Tongue (tissue), 2 donors: Measurements from ENCODE around the gene SEPTIN8. TPM values are rescaled to one million over a fixed set of nuclear protein-coding genes. Genes with fewer than 3 reads are reported as not detected.

ENCODE experiments used
- DNase-seq: peaks from one replicate; pipeline ENCODE4 v3.0.0-alpha.2; 2015
- total RNA-seq: library from RNA; depleted of rRNA; stranded (reverse); fragments of >200 nt; gene quantifications from one replicate; pipeline ENCODE4 v1.2.3, GENCODE V29; 2014

Gene SEPTIN8
- total RNA-seq, 1 donor from 2014 or later = 43.5 TPM

GRCh38 chr5:132747616-132748440 is 29.2 kb downstream of the SEPTIN8 start:
- no peak for DNase-seq

DNA sequence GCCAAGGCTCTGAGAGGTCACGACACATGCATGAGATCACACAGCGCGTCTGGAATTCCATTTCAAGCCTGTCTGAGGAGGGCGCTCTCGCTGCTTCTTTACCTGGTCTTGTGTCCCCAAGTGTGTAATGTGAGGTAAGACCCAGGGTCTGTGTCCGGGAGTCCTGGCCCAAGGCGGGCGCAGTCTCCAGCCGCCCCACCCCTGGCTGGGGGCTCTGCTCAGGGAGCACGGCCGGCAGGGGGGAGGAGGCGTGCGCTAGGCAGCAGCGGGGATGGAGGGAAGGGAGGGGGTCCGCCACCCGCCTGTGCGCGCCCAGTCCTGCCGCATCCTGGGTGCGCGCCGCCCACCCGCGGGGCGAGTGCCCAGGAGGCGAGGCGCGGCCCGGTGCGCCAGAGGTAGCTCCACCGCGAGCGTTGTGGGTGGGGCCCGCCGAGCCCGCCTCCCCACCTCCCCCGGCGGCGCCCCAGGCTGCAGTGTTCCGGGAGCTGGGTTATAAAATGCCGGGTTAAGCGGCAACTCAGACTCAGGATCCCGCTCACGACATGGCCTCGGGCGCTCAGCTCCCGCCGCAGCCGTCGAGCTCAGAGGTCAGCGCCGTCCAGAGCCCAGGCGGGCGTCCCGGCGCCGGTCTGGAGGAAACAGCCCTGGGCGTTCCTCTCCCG is 30.0 kb downstream of the SEPTIN8 start, which contains the start of gene CCNI2:
TSS of gene CCNI2 (plus strand) at position 473 of the 662 bp plus-strand sequence. CDS start at position 543, 70 bp downstream.
- DNase-seq = peak; percentile 27

- DNase-seq = no peak
Measured at GRCh38 chr5:132746592-132746953, 30.5 kb downstream of the SEPTIN8 start.

GRCh38 chr5:132744659-132745058 is 32.4 kb downstream of the SEPTIN8 start:
- no peak for DNase-seq

DNA sequence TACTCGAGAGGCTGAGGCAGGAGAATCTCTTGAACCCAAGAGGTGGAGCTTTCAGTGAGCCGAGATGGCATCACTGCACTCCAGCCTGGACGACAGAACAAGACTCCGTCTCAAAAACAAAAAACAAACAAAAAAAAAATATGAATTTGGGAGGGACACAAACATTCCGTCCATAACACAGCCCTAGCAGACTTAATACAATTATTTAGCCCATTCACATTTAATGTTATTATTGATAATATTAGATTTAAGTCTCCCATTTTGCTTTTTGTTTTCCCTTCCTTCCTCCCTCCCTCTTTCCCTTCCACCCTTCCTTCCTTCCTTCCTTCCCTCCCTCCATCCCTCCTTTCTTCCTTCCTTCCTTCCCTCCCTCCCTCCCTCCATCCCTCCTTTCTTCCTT is 34.4 kb downstream of the SEPTIN8 start:
- no peak for DNase-seq

DNA sequence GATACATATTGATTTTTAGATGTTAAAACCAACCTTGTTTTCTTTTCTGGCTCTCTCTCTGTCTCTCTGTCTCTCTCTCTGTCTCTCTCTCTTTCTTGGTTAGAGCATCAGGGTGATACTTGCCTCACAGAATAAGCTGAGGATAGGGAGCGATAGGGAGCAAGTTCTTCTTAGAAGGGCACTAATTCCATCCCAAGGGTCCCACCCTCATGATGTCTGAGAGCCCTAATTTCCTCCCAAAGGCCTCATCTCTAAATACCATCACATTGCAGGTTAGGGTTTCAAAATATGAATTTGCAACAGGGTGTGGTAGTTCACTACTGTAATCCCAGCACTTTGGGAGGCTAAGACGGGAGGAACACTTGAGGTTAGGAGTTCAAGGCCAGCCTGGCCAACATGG is 34.9 kb downstream of the SEPTIN8 start:
- DNase-seq = no peak

- DNase-seq = no peak
Measured at GRCh38 chr5:132739232-132739631, 37.8 kb downstream of the SEPTIN8 start.

DNA sequence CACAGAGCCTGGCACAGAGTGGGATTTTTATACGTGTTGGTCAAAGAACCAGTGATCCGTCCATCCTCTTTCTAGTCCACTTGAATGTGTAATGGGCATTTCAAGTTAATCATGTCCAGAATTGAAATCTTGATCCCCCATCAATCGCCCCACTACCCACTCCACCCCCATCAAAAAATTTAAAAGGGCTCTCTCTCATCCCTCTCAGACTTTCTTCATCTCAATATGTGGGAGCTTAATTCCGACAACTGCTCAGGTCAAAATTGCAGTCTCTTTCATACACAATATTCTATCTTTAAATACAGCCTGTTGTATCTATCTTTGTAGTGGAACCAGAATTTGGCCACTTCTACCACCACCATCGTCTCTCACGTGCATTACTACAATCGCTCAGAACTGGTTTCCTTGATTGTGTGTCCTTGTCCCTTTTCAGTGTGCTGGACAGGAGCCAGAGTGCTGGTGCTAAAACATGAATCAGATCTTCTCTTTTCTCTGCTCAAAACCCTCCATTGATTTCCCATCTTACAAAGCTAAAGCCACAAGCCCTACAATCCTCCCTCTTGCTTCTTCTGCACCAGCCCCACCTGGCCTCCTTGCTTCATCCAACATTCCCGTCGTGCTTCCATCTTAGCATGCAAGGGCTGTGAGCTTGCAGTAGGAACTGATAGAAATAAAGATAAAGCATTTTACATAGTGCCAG is 38.9 kb downstream of the SEPTIN8 start:
- DNase-seq = no peak

GRCh38 chr5:132736853-132737833 is 39.9 kb downstream of the SEPTIN8 start, which contains the start of gene KIF3A:
TSS of gene KIF3A (minus strand) at chr5:132737546. CDS start at chr5:132737419, 127 bp downstream.
- peak; percentile 98 for DNase-seq

DNA sequence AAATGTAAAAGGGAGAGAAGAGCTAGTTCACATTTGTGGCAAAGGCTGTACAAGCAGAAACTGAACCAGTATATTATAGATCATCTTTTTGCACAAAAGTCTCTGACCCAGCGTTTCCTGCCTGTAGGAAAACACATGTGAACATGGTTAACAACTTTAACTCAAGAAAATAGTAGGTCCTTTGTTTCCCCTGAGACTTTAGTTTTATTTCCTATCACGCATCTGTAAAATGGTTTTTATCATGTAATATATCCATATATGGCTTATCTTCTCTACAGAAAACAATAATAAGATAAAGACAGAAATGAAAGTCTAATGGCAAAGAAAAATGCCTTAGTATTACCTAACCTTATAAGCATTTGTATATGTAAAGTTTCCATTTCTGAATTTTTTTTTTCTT is 42.4 kb downstream of the SEPTIN8 start:
- DNase-seq = no peak

- DNase-seq = no peak
Measured at GRCh38 chr5:132733499-132734148, 43.4 kb downstream of the SEPTIN8 start.

GRCh38 chr5:132729896-132730295 is 47.1 kb downstream of the SEPTIN8 start:
- no peak for DNase-seq

GRCh38 chr5:132725745-132726144 is 51.3 kb downstream of the SEPTIN8 start:
- no peak for DNase-seq

DNA sequence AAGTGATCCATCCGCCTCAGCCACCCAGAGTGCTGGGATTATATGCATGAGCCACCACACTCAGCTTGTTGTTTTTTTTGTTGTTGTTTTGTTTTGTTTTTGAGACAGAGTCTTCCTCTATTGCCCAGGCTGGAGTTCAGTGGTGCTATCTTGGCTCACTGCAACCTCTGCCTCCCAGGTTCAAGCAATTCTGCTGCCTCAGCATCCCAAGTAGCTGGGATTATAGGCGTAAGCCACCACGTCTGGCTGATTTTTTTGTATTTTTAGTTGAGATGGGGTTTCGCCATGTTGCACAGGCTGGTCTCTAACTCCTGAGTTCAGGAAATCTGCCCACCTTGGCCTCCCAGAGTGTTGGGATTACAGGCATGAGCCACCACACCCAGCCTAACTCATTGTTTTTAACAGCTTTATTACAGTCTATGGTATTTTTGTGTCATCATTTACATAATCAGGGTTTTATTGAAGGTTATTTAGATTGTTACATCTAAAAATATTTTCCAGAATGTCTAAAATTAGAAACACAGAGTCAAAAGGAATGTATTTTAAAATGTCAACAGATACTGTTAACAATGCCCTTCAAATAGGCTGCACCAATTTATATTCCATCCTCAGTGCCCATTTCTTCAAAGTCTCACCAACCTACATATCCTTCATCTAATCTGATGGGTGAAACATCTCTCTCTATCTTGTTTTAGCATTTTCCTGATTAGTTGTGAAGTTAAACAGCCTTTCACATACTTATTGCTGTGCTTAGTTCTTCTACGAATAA is 58.3 kb downstream of the SEPTIN8 start:
- no peak for DNase-seq

- peak; percentile 5 for DNase-seq
Measured at GRCh38 chr5:132714456-132715307, 62.4 kb downstream of the SEPTIN8 start.

DNA sequence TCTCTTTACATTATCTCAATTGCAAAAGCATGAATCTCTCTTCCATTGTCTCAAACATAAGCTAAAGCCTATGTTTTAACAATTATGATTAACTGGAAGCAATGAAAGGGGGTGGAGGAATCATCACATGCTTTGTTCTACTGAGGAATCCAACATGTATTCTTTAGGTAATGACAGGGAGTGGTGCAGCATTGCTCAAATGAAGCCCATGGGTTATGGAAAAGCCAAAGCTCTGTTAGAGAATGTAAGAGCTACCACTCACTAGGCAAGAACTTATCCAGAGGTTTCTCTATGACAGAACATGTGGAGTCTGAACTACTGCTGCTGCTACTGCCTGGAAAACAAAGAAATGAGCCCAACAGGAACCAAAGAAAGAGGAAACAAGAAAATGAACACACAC is 68.4 kb downstream of the SEPTIN8 start:
- DNase-seq = no peak

GRCh38 chr5:132704875-132705274 is 72.2 kb downstream of the SEPTIN8 start:
- no peak for DNase-seq
